Activated CD4-positive, alpha-beta T cell treated with anti-CD3 and anti-CD28 coated beads for 1 hour (primary cell): ENCODE data around the gene SEMA4A.

ENCODE experiments used
- DNase-seq: peaks from one replicate; pipeline ENCODE4 v3.0.0-alpha.2; 2020

The SEMA4A gene

GRCh38 chr1:156136970-156137483 is 16.4 kb upstream of the SEMA4A start:
- DNase-seq: no peak

- DNase-seq: no peak
Observed at GRCh38 chr1:156138458-156138867, 14.9 kb upstream of the SEMA4A start.

- no peak for DNase-seq
Observed at GRCh38 chr1:156140879-156141707, 12.3 kb upstream of the SEMA4A start.

GRCh38 chr1:156143765-156144489 is 9.5 kb upstream of the SEMA4A start:
- no peak for DNase-seq

- DNase-seq: no peak
Observed at GRCh38 chr1:156144742-156145141, 8.6 kb upstream of the SEMA4A start.

- no peak for DNase-seq
Observed at GRCh38 chr1:156145650-156146019, 7.8 kb upstream of the SEMA4A start.

- no peak for DNase-seq
Observed at GRCh38 chr1:156146020-156146768, 7.2 kb upstream of the SEMA4A start.

GRCh38 chr1:156146769-156147405 is 6.5 kb upstream of the SEMA4A start:
- DNase-seq: no peak

- DNase-seq: no peak
Observed at GRCh38 chr1:156148216-156148615, 5.2 kb upstream of the SEMA4A start.

GRCh38 chr1:156149374-156150332 is 3.7 kb upstream of the SEMA4A start:
- DNase-seq: no peak

GRCh38 chr1:156150333-156151011 is 2.9 kb upstream of the SEMA4A start:
- no peak for DNase-seq

- no peak for DNase-seq
Observed at GRCh38 chr1:156151093-156151688, 2.2 kb upstream of the SEMA4A start.

- DNase-seq: no peak
Observed at GRCh38 chr1:156152628-156153027, 757 bp upstream of the SEMA4A start.

GRCh38 chr1:156154317-156154749 is 948 bp downstream of the SEMA4A start:
- no peak for DNase-seq

- DNase-seq: no peak
Observed at GRCh38 chr1:156155756-156156510, 2.5 kb downstream of the SEMA4A start.

- no peak for DNase-seq
Observed at GRCh38 chr1:156157506-156157905, 4.1 kb downstream of the SEMA4A start.

- DNase-seq: no peak
Observed at GRCh38 chr1:156157966-156158365, 4.6 kb downstream of the SEMA4A start.

- DNase-seq: no peak
Observed at GRCh38 chr1:156160000-156160742, 6.8 kb downstream of the SEMA4A start.

- peak; percentile 34 for DNase-seq
Observed at GRCh38 chr1:156160743-156161171, 7.4 kb downstream of the SEMA4A start.
